HEK293 (cell line): ENCODE results near the gene CTNNA2.

Experiments
- CTCF ChIA-PET: fragments of 350-600 bp; formaldehyde crosslinking; extraction: SDS; loops from one replicate; lab custom pipeline; 2021; ENCODE audit warnings: antibody characterized with exemption; lab: Yijun Ruan, JAX
- POLR2A ChIA-PET: fragments of 300-600 bp; formaldehyde crosslinking; extraction: SDS; loops from one replicate; lab custom pipeline; 2020; ENCODE audit warnings: antibody characterized with exemption, inconsistent platforms; lab: Yijun Ruan, JAX
- H3K27ac ChIP-seq: fragments of 200-500 bp; sonication (Bioruptor generic); 2 replicates; pipeline ENCODE4 v1.5.1; 2014; ENCODE audit warnings: low read depth, low read length, control low read depth, inconsistent platforms; ENCODE audit errors: extremely low read depth
- H3K36me3 ChIP-seq, 2 experiments: fragments of 200-500 bp in 1 of 2; sonication (Bioruptor generic) in 1 of 2; 1 replicate in 1 of 2; 2 replicates in 1 of 2; pipeline ENCODE4 v1.5.1; 2014 to 2017; ENCODE audit warnings: inconsistent platforms in 2 of 2, low read length in 2 of 2; ENCODE audit not compliant: control insufficient read depth in 2 of 2, insufficient read depth in 1 of 2
- H3K4me1 ChIP-seq: fragments of 200-500 bp; sonication (Bioruptor generic); 2 replicates; pipeline ENCODE4 v1.5.1; 2014; ENCODE audit warnings: mild to moderate bottlenecking, low read length, inconsistent platforms; ENCODE audit not compliant: control insufficient read depth, insufficient read depth
- H3K4me3 ChIP-seq: 2 replicates; pipeline ENCODE4 v1.5.1; 2011; ENCODE audit warnings: low read depth, mild to moderate bottlenecking, control low read depth, low read length, moderate library complexity
- H3K9me3 ChIP-seq: fragments of 200-500 bp; sonication (Bioruptor generic); 2 replicates; pipeline ENCODE4 v1.5.1; 2014; ENCODE audit warnings: low read depth, low read length, inconsistent platforms; ENCODE audit not compliant: control insufficient read depth, insufficient read depth
- ATF2 ChIP-seq: fragments of 450-650 bp; formaldehyde crosslinking; IDR thresholded peaks from 2 replicates; pipeline ENCODE4 v1.5.1; 2016; ENCODE audit warnings: missing biosample characterization, missing genetic modification characterization, low read depth
- KLF7 ChIP-seq: fragments of 450-650 bp; formaldehyde crosslinking; IDR thresholded peaks from 2 replicates; pipeline ENCODE4 v1.5.1; 2016; ENCODE audit warnings: missing biosample characterization, missing genetic modification characterization, borderline replicate concordance
- OVOL3 ChIP-seq: fragments of 450-650 bp; formaldehyde crosslinking; IDR thresholded peaks from 2 replicates; pipeline ENCODE4 v1.5.1; 2016; ENCODE audit warnings: missing biosample characterization, missing genetic modification characterization
- SETDB1 ChIP-seq: IDR thresholded peaks from one replicate; pipeline ENCODE4 v1.6.1; 2017; ENCODE audit warnings: mild to moderate bottlenecking, low read length, moderate library complexity, mixed read lengths; ENCODE audit not compliant: insufficient read length
- SP2 ChIP-seq: fragments of 450-650 bp; formaldehyde crosslinking; IDR thresholded peaks from 2 replicates; pipeline ENCODE4 v1.5.1; 2016; ENCODE audit warnings: missing biosample characterization, missing genetic modification characterization
- ZBTB1 ChIP-seq: fragments of 450-650 bp; formaldehyde crosslinking; IDR thresholded peaks from 2 replicates; pipeline ENCODE4 v1.5.1; 2016; ENCODE audit warnings: missing biosample characterization, missing genetic modification characterization
- ZFP37 ChIP-seq: fragments of 450-650 bp; formaldehyde crosslinking; IDR thresholded peaks from 2 replicates; pipeline ENCODE4 v1.5.1; 2016; ENCODE audit warnings: missing biosample characterization, missing genetic modification characterization
- ZNF132 ChIP-seq: fragments of 450-650 bp; formaldehyde crosslinking; IDR thresholded peaks from 2 replicates; pipeline ENCODE4 v1.5.1; 2017; ENCODE audit warnings: missing biosample characterization, missing genetic modification characterization, borderline replicate concordance
- ZNF140 ChIP-seq: fragments of 450-650 bp; formaldehyde crosslinking; IDR thresholded peaks from 2 replicates; pipeline ENCODE4 v1.5.1; 2016; ENCODE audit warnings: missing biosample characterization, missing genetic modification characterization
- ZNF155 ChIP-seq: fragments of 450-650 bp; formaldehyde crosslinking; IDR thresholded peaks from 2 replicates; pipeline ENCODE4 v1.5.1; 2016; ENCODE audit warnings: missing biosample characterization, missing genetic modification characterization
- ZNF24 ChIP-seq: fragments of 450-650 bp; formaldehyde crosslinking; IDR thresholded peaks from 2 replicates; pipeline ENCODE4 v1.5.1; 2016; ENCODE audit warnings: missing biosample characterization, missing genetic modification characterization
- ZNF366 ChIP-seq: fragments of 450-650 bp; formaldehyde crosslinking; conservative IDR thresholded peaks from 2 replicates; pipeline ENCODE4 v1.5.1; 2016; ENCODE audit warnings: missing biosample characterization, missing genetic modification characterization
- ZNF571 ChIP-seq: fragments of 450-650 bp; formaldehyde crosslinking; IDR thresholded peaks from 2 replicates; pipeline ENCODE4 v1.5.0; 2017; ENCODE audit warnings: missing biosample characterization, missing genetic modification characterization
- ZNF677 ChIP-seq: fragments of 450-650 bp; IDR thresholded peaks from 2 replicates; pipeline ENCODE4 v1.5.0; 2018; ENCODE audit warnings: missing biosample characterization, mild to moderate bottlenecking, missing genetic modification characterization, moderate library complexity
- ZNF76 ChIP-seq: fragments of 450-650 bp; formaldehyde crosslinking; IDR thresholded peaks from 2 replicates; pipeline ENCODE4; 2016; ENCODE audit warnings: low read depth, missing biosample characterization, missing genetic modification characterization, borderline replicate concordance
- TF ChIP-seq, protein P1 (sequence below): IDR thresholded peaks from 2 replicates; pipeline ENCODE4 v1.6.1; 2011; ENCODE audit warnings: mild to moderate bottlenecking, low read depth, low read length, borderline replicate concordance

CTNNA2 gene

GRCh38 chr2:80579756-80580155 lies 1066.9 kb downstream of the CTNNA2 start:
- TF ChIP-seq, protein P1, sequence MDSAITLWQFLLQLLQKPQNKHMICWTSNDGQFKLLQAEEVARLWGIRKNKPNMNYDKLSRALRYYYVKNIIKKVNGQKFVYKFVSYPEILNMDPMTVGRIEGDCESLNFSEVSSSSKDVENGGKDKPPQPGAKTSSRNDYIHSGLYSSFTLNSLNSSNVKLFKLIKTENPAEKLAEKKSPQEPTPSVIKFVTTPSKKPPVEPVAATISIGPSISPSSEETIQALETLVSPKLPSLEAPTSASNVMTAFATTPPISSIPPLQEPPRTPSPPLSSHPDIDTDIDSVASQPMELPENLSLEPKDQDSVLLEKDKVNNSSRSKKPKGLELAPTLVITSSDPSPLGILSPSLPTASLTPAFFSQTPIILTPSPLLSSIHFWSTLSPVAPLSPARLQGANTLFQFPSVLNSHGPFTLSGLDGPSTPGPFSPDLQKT: no peak
- H3K36me3 ChIP-seq: no peaks in the 10 kb centered on the region
- CTCF ChIA-PET: interaction anchor here (0.5 kb wide), 1 partner anchor 32 kb away, joined by 3 read pairs; no protein-coding TSS in a partner anchor
- POLR2A ChIA-PET: no interaction called here
- no peak overlapping the region for H3K27ac ChIP-seq
- H3K4me3 ChIP-seq: no peak overlapping the region
- no peaks in the 10 kb centered on the region for H3K9me3 ChIP-seq
- H3K4me1 ChIP-seq: no peaks in the 10 kb centered on the region

DNA sequence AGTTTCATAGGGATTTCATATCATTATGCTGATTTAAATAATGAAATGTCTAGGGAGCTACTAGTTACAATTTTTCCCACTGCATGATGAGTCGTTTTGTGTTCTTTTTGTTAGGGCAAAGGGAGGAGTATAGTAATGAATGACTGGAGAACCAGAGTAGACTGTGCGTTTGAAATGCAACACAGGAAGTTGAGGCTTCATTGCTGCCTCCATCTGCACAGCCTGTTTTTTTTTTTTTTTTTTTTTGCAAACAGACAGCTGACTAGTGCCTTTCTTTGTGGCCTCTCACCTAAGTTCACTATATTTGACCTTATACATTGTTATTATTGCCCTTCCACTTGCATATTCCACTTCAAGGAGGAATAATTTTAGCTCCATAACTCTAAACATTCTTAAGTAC lies 1078.4 kb downstream of the CTNNA2 start:
- Histone ChIP-seq H3K27ac (no peak overlapping the region), H3K36me3 (no peaks in the 10 kb centered on the region)
- TF ChIP-seq ZBTB1: no peak
- TF ChIP-seq, all 188 proteins: peak for 0
- Histone ChIP-seq H3K4me1 (no peaks in the 10 kb centered on the region), H3K9me3 (no peaks in the 10 kb centered on the region; the same call in 1 of the 2 replicates), H3K4me3 (no peak overlapping the region)
- CTCF ChIA-PET: interaction anchor here (0.6 kb wide), 1 partner anchor 70 kb away, joined by 3 read pairs; no protein-coding TSS in a partner anchor
- POLR2A ChIA-PET: no interaction called here

GRCh38 chr2:80592106-80592505 lies 1079.3 kb downstream of the CTNNA2 start:
- ChIA-PET CTCF (no interaction called here), POLR2A (no interaction called here)
- Histone ChIP-seq H3K4me3 (no peak overlapping the region), H3K36me3 (no peaks in the 10 kb centered on the region), H3K9me3 (no peaks in the 10 kb centered on the region; the same call in 1 of the 2 replicates), H3K4me1 (no peaks in the 10 kb centered on the region), H3K27ac (no peak overlapping the region)
- no peak for TF ChIP-seq ZNF571 (tag by site-specific recombination)
- TF ChIP-seq ATF2 (tag by site-specific recombination): no peak

DNA sequence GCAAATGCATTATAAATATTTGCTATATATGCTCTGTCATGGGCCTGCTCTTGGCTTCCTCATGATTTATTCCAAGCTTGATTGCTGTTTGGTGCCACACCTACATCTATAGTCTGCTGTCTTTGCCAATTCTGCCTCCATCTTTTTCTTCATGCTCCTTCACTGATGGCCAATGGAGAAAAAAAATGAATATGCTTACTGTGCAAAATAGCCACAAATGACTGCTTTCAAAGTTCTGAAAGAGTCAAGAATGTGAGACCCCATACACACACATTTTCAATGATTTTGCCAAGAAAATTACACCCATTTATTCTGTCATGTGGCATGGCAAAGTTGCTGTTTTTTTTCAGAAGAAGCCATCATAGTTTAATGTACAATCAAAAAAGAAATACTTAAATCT lies 1097.3 kb downstream of the CTNNA2 start:
- ChIA-PET POLR2A (no interaction called here), CTCF (no interaction called here)
- Histone ChIP-seq H3K4me1 (no peaks in the 10 kb centered on the region), H3K36me3 (no peaks in the 10 kb centered on the region), H3K9me3 (no peaks in the 10 kb centered on the region), H3K27ac (no peak overlapping the region), H3K4me3 (no peak overlapping the region)
- no peak for TF ChIP-seq SETDB1

GRCh38 chr2:80621656-80622055 lies 1108.8 kb downstream of the CTNNA2 start:
- CTCF ChIA-PET: no interaction called here
- TF ChIP-seq ZNF132 (tag by site-specific recombination) (no peak), ZNF366 (tag by site-specific recombination) (no peak), ZNF677 (tag by site-specific recombination) (no peak), ZNF24 (tag by site-specific recombination) (no peak), OVOL3 (tag by site-specific recombination) (no peak), ZNF76 (tag by site-specific recombination) (no peak), ZNF140 (tag by site-specific recombination) (no peak), ZNF155 (tag by site-specific recombination) (no peak), SP2 (tag by site-specific recombination) (no peak), ZFP37 (tag by site-specific recombination) (no peak), KLF7 (tag by site-specific recombination) (no peak)
- Histone ChIP-seq H3K9me3 (no peaks in the 10 kb centered on the region), H3K36me3 (no peaks in the 10 kb centered on the region), H3K4me1 (no peaks in the 10 kb centered on the region), H3K4me3 (no peak overlapping the region), H3K27ac (no peak overlapping the region)
- POLR2A ChIA-PET: no interaction called here
